Endodermal cell (in vitro differentiated cells): Measurements from ENCODE around the gene GUCD1. TPM values are rescaled to one million over a fixed set of nuclear protein-coding genes. Genes with fewer than 3 reads are reported as not detected.

ENCODE experiments used
- DNase-seq: peaks from one replicate; pipeline ENCODE4 v3.0.0-alpha.2; 2017
- H3K27ac ChIP-seq: 2 replicates; pipeline ENCODE4 v1.5.1; 2013; ENCODE audit warnings: mild to moderate bottlenecking, low read depth, low read length, moderate library complexity
- H3K27me3 ChIP-seq: 2 replicates; pipeline ENCODE4 v1.6.1; 2013; ENCODE audit warnings: mild to moderate bottlenecking, low read length, moderate library complexity; ENCODE audit not compliant: insufficient read depth, control insufficient read depth, poor library complexity, severe bottlenecking
- H3K36me3 ChIP-seq: 2 replicates; pipeline ENCODE4 v1.7.0; 2013; ENCODE audit warnings: mild to moderate bottlenecking, low read length, moderate library complexity; ENCODE audit not compliant: control insufficient read depth, insufficient read depth
- H3K4me1 ChIP-seq: one replicate; pipeline ENCODE4 v1.7.0; 2013; ENCODE audit warnings: low read length; ENCODE audit not compliant: control insufficient read depth, insufficient read depth
- H3K4me3 ChIP-seq: 2 replicates; pipeline ENCODE4 v1.5.1; 2013; ENCODE audit warnings: mild to moderate bottlenecking, low read length, moderate library complexity
- H3K9ac ChIP-seq: 2 replicates; pipeline ENCODE4 v1.6.1; 2013; ENCODE audit warnings: mild to moderate bottlenecking, low read length, moderate library complexity; ENCODE audit not compliant: poor library complexity, severe bottlenecking; ENCODE audit errors: extremely low read depth
- H3K9me3 ChIP-seq: 2 replicates; pipeline ENCODE4 v1.6.1; 2013; ENCODE audit warnings: mild to moderate bottlenecking, low read length, moderate library complexity; ENCODE audit not compliant: control insufficient read depth
- H3K27ac Mint-ChIP-seq: 2 replicates; pipeline ENCODE4 v1.8.0; 2020; ENCODE audit warnings: mixed read lengths
- H3K27me3 Mint-ChIP-seq: 2 replicates; pipeline ENCODE4 v1.8.0; 2021; ENCODE audit warnings: mild to moderate bottlenecking, mixed read lengths; ENCODE audit not compliant: insufficient read depth
- H3K36me3 Mint-ChIP-seq: 2 replicates; pipeline ENCODE4 v1.8.0; 2020; ENCODE audit warnings: low read depth, mixed read lengths
- H3K4me1 Mint-ChIP-seq: 2 replicates; pipeline ENCODE4 v1.8.0; 2020; ENCODE audit warnings: mixed read lengths
- H3K4me3 Mint-ChIP-seq: 2 replicates; pipeline ENCODE4 v1.8.0; 2020; ENCODE audit warnings: mild to moderate bottlenecking, moderate library complexity, mixed read lengths
- H3K9me3 Mint-ChIP-seq: 2 replicates; pipeline ENCODE4 v1.8.0; 2020; ENCODE audit warnings: mild to moderate bottlenecking, mixed read lengths
- WGBS, 2 experiments: methylation state at CpG; one replicate each; pipeline versions ENCODE4 v1.1.5 to v1.1.7; 2013; ENCODE audit warnings: missing lambda C conversion rate in 2 of 2, mixed read lengths in 1 of 2; ENCODE audit not compliant: insufficient coverage in 1 of 2, insufficient read length in 1 of 2; 5-methylcytosine and 5-hydroxymethylcytosine counted together
- total RNA-seq, 2 donors: library from RNA; stranded (reverse); fragmentation: NEBNext Ultra II Directional in 1 of 2; extraction: Animal tissue kit (Norgen Biotek cat#: 25700) in 1 of 2; gene quantifications; 2 replicates in 1 of 2; 3 replicates in 1 of 2; pipeline ENCODE4 v1.2.1, GENCODE V29; 2021
- TF ChIP-seq, protein P1 (sequence below): fragments of 200-600 bp; sonication (generic); conservative IDR thresholded peaks from 2 replicates; pipeline ENCODE4 v1.5.0; 2021; ENCODE audit warnings: antibody characterized with exemption, mild to moderate bottlenecking

Gene GUCD1
- total RNA-seq, 2 donors from 2014 or later, result 64.7 to 73.6 TPM

DNA sequence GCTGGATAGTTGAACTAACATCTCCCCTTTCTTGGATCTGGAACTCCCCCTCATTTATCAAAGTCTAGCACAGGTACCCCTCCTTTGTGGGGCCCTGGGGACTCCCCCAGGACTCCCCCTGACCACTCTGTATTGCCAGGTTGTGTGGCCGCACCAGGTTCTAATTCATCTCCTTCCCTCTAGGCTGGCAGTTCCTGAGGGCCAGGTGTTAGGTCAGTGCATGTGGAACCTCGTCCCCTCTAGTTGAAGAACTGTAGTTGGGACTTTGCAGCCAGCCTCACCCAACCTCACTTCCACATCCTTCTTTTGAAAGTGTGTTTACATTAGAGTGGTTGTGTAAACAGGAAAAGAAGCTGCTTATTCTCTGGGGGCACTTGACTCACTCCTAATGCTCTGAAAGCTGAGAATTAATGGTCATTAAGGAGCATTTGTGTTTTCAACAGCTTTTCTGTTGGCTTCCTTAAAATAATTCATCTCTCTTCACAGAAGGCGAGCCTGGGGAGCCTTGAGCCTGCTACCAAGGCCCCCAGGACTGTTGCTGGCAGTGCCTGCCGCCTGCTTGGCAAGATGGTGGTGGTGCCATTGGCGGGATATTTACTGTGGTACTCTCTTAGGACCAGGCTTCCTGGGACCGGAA lies 48.0 kb downstream of the GUCD1 start:
- TF ChIP-seq, protein P1, sequence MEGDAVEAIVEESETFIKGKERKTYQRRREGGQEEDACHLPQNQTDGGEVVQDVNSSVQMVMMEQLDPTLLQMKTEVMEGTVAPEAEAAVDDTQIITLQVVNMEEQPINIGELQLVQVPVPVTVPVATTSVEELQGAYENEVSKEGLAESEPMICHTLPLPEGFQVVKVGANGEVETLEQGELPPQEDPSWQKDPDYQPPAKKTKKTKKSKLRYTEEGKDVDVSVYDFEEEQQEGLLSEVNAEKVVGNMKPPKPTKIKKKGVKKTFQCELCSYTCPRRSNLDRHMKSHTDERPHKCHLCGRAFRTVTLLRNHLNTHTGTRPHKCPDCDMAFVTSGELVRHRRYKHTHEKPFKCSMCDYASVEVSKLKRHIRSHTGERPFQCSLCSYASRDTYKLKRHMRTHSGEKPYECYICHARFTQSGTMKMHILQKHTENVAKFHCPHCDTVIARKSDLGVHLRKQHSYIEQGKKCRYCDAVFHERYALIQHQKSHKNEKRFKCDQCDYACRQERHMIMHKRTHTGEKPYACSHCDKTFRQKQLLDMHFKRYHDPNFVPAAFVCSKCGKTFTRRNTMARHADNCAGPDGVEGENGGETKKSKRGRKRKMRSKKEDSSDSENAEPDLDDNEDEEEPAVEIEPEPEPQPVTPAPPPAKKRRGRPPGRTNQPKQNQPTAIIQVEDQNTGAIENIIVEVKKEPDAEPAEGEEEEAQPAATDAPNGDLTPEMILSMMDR, result no peak
- Histone ChIP-seq H3K27me3 (peaks cover 11% of the 10 kb centered on the region), H3K27ac (no peak overlapping the region), H3K36me3 (no peaks in the 10 kb centered on the region), H3K4me1 (peaks cover 24% of the 10 kb centered on the region), H3K4me3 (no peak overlapping the region), H3K9ac (no peak overlapping the region), H3K9me3 (no peaks in the 10 kb centered on the region)
- Mint-ChIP-seq H3K27me3 (no peaks in the 10 kb centered on the region), H3K36me3 (no peaks in the 10 kb centered on the region), H3K9me3 (no peaks in the 10 kb centered on the region), H3K4me1 (peaks cover 55% of the 10 kb centered on the region), H3K27ac (peak overlapping the region; percentile 77), H3K4me3 (peak overlapping the region; percentile 27)
- peak; percentile 68 for DNase-seq
- 60 to 62% methylated on average over 4 to 5 of the region's 6 CpGs for WGBS, 2 experiments

DNA sequence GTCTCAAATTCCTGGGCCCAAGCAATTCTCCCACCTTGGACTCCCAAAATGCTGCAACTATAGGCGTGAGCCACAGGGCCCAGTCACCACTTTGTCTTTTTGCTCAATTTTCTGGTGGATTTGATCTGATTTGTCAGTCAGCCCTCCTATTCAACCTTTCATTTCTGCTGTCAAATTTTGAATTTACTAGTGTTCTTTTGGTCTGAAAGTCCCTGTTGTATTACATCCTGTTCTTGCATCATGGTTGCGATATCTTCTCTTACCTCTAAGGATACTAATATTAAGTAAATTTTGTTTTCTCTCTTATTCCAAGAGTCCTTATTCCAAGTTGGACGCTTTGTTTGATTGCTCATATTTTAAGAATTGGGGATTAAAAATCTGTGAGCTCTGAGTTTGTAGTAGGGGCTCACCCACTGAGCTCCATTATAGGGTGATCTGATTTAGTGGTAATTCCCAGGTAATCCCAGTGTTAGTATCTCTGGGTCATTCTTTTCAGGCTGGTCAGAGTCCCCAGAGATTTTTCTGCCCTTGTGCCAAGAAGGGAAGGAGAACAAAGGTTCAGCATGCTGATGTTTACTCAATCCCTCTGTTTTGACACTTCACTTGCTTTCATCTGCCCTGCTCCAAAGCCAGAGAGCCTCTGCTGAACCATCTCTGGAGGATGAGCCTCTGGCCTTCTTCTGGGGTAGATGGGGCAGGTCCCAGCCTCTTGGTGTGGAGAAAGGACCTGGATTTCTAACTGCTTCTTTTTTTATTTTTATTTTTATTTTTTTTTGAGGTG lies 49.8 kb downstream of the GUCD1 start:
- H3K4me3 ChIP-seq, result no peak overlapping the region
- TF ChIP-seq, protein P1, result no peak
- H3K27me3 Mint-ChIP-seq, result peaks cover 3% of the 10 kb centered on the region
- no peak overlapping the region for H3K9ac ChIP-seq
- H3K9me3 Mint-ChIP-seq, result no peaks in the 10 kb centered on the region
- no peak overlapping the region for H3K4me3 Mint-ChIP-seq
- H3K4me1 Mint-ChIP-seq, result peaks cover 58% of the 10 kb centered on the region
- DNase-seq, result no peak
- H3K4me1 ChIP-seq, result peaks cover 33% of the 10 kb centered on the region
- H3K36me3 Mint-ChIP-seq, result no peaks in the 10 kb centered on the region
- H3K27ac Mint-ChIP-seq, result no peak overlapping the region
- peaks cover 11% of the 10 kb centered on the region for H3K27me3 ChIP-seq
- no peak overlapping the region for H3K27ac ChIP-seq
- no peaks in the 10 kb centered on the region for H3K36me3 ChIP-seq
- no peaks in the 10 kb centered on the region for H3K9me3 ChIP-seq
- 78 to 91% methylated on average over 1 to 2 of the region's 3 CpGs for WGBS, 2 experiments

- DNase-seq, result no peak
- Histone ChIP-seq H3K36me3 (no peaks in the 10 kb centered on the region), H3K4me1 (peaks cover 33% of the 10 kb centered on the region), H3K9ac (no peak overlapping the region), H3K27ac (no peak overlapping the region), H3K4me3 (no peak overlapping the region), H3K27me3 (peaks cover 18% of the 10 kb centered on the region), H3K9me3 (no peaks in the 10 kb centered on the region)
- no peak overlapping the region for H3K27ac Mint-ChIP-seq
- H3K4me3 Mint-ChIP-seq, result no peak overlapping the region
- peaks cover 58% of the 10 kb centered on the region for H3K4me1 Mint-ChIP-seq
- no peaks in the 10 kb centered on the region for H3K36me3 Mint-ChIP-seq
- TF ChIP-seq, protein P1, result no peak
- H3K27me3 Mint-ChIP-seq, result peaks cover 9% of the 10 kb centered on the region
- 97 to 100% methylated on average over 1 to 2 of the region's 2 CpGs for whole genome bisulfite sequencing, 2 experiments
- H3K9me3 Mint-ChIP-seq, result no peaks in the 10 kb centered on the region
Observed at GRCh38 chr22:24504540-24504939, 50.4 kb downstream of the GUCD1 start.
